HuH-7.5 (cell line): ENCODE measurements around the gene TAP1.

Experiments
- DNase-seq: peaks from one replicate; pipeline ENCODE4 v3.0.0; 2011; ENCODE audit warnings: low spot score

TAP1 gene

DNA sequence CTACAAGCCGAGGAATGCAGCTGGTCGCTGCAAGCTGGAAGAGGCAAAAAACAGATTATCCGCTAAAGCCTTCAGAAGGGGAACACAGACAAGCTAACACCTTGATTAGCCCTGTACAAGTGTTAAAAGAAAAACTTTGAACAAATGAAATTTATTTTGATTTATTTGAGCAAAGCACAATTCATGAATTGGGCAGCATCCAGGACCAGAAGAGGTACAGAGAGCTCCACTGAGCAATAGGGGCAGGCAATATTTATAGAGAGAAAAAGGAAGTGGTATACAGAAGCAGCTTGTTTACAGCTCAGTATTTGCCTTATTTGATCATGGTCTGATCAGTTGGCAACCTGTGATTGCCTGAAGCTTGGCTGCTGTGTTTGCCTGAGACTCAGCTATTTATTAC lies 54.3 kb downstream of the TAP1 start:
- DNase-seq, result no peak

- DNase-seq, result peak; percentile 9
Measured at GRCh38 chr6:32796848-32797776, 56.4 kb downstream of the TAP1 start.
